Liver (tissue), 9 donors: ENCODE data around the gene ITFG1. TPM values are rescaled to one million over a fixed set of nuclear protein-coding genes. Genes with fewer than 3 reads are reported as not detected.

Source experiments
- DNase-seq: peaks from one replicate; pipeline ENCODE4 v3.0.0-alpha.2; 2017; ENCODE audit warnings: low spot score
- H3K27ac ChIP-seq, 2 donors: one replicate each; pipeline ENCODE4 v1.7.0; 2013; ENCODE audit warnings: inconsistent platforms in 2 of 2, low read length in 2 of 2, control low read depth in 1 of 2, low read depth in 1 of 2, mild to moderate bottlenecking in 1 of 2
- H3K27me3 ChIP-seq, 4 donors: one replicate each; pipeline versions ENCODE4 v1.6.1 to v1.7.0; 2013; ENCODE audit warnings: low read length in 3 of 4, inconsistent platforms in 1 of 4, mild to moderate bottlenecking in 1 of 4, moderate library complexity in 1 of 4; ENCODE audit not compliant: control insufficient read depth in 4 of 4, insufficient read depth in 4 of 4
- H3K36me3 ChIP-seq, 4 donors: one replicate each; pipeline versions ENCODE4 v1.6.1 to v1.7.0; 2013; ENCODE audit warnings: low read length in 3 of 4, mild to moderate bottlenecking in 3 of 4, low read depth in 1 of 4, moderate library complexity in 1 of 4; ENCODE audit not compliant: control insufficient read depth in 4 of 4, insufficient read depth in 3 of 4
- H3K4me1 ChIP-seq, 4 donors: one replicate each; pipeline versions ENCODE4 v1.6.1 to v1.7.0; 2013; ENCODE audit warnings: low read length in 3 of 4, mild to moderate bottlenecking in 3 of 4, moderate library complexity in 1 of 4; ENCODE audit not compliant: control insufficient read depth in 4 of 4, insufficient read depth in 4 of 4
- H3K4me3 ChIP-seq, 3 donors: one replicate each; pipeline versions ENCODE4 v1.6.1 to v1.7.0; 2013; ENCODE audit warnings: low read length in 3 of 3, control low read depth in 1 of 3, low read depth in 1 of 3, mild to moderate bottlenecking in 1 of 3
- H3K9ac ChIP-seq, 2 donors: one replicate each; pipeline ENCODE4 v1.7.0; 2013; ENCODE audit warnings: low read length in 2 of 2, mild to moderate bottlenecking in 2 of 2, moderate library complexity in 2 of 2, control low read depth in 1 of 2, low read depth in 1 of 2
- H3K9me3 ChIP-seq, 4 donors: one replicate each; pipeline versions ENCODE4 v1.6.1 to v1.7.0; 2013; ENCODE audit warnings: low read length in 3 of 4; ENCODE audit not compliant: control insufficient read depth in 4 of 4
- ATF3 ChIP-seq: IDR thresholded peaks from 2 replicates; pipeline ENCODE4 v1.6.1; 2016; ENCODE audit warnings: antibody characterized with exemption
- CTCF ChIP-seq: fragments of 150-350 bp; IDR thresholded peaks from 2 replicates; pipeline ENCODE4 v1.5.1; 2017; ENCODE audit warnings: improper control_type of control experiment, low read depth, low read length; ENCODE audit not compliant: missing input control
- EGR1 ChIP-seq, 2 donors: IDR thresholded peaks; 2 replicates each; pipeline ENCODE4 v1.6.1; 2016 to 2018; ENCODE audit warnings: antibody characterized with exemption in 2 of 2, low read depth in 2 of 2
- FOXA1 ChIP-seq: IDR thresholded peaks from 2 replicates; pipeline ENCODE4 v1.6.1; 2016; ENCODE audit warnings: antibody characterized with exemption
- FOXA2 ChIP-seq: IDR thresholded peaks from 2 replicates; pipeline ENCODE4 v1.6.1; 2016; ENCODE audit warnings: antibody characterized with exemption
- GABPA ChIP-seq, 2 donors: IDR thresholded peaks in 1 of 2; conservative IDR thresholded peaks in 1 of 2; 2 replicates each; pipeline ENCODE4 v1.6.1; 2016; ENCODE audit warnings: antibody characterized with exemption in 2 of 2, mild to moderate bottlenecking in 1 of 2, moderate library complexity in 1 of 2
- HNF4A ChIP-seq, 2 donors: conservative IDR thresholded peaks; 2 replicates each; pipeline ENCODE4 v1.6.1; 2016; ENCODE audit warnings: antibody characterized with exemption in 2 of 2, mild to moderate bottlenecking in 2 of 2
- HNF4G ChIP-seq: IDR thresholded peaks from 2 replicates; pipeline ENCODE4 v1.6.1; 2016; ENCODE audit warnings: antibody characterized with exemption
- JUND ChIP-seq, 2 donors: IDR thresholded peaks; 2 replicates each; pipeline ENCODE4 v1.6.1; 2016; ENCODE audit warnings: antibody characterized with exemption in 2 of 2
- MAX ChIP-seq: IDR thresholded peaks from 2 replicates; pipeline ENCODE4 v1.6.1; 2016; ENCODE audit warnings: antibody characterized with exemption
- NR2F2 ChIP-seq: IDR thresholded peaks from 2 replicates; pipeline ENCODE4 v1.6.1; 2016; ENCODE audit warnings: antibody characterized with exemption
- RAD21 ChIP-seq, 2 donors: IDR thresholded peaks; 2 replicates each; pipeline ENCODE4 v1.6.1; 2016; ENCODE audit warnings: antibody characterized with exemption in 2 of 2, mild to moderate bottlenecking in 2 of 2
- REST ChIP-seq: IDR thresholded peaks from 2 replicates; pipeline ENCODE4 v1.6.1; 2016; ENCODE audit warnings: antibody characterized with exemption, mild to moderate bottlenecking
- RXRA ChIP-seq, 2 donors: IDR thresholded peaks; 2 replicates each; pipeline ENCODE4 v1.6.1; 2017 to 2018; ENCODE audit warnings: antibody characterized with exemption in 2 of 2, mild to moderate bottlenecking in 1 of 2
- SP1 ChIP-seq: IDR thresholded peaks from 2 replicates; pipeline ENCODE4 v1.6.1; 2018; ENCODE audit warnings: antibody characterized with exemption, mild to moderate bottlenecking
- TAF1 ChIP-seq: conservative IDR thresholded peaks from 2 replicates; pipeline ENCODE4 v1.6.1; 2016; ENCODE audit warnings: antibody characterized with exemption, mild to moderate bottlenecking
- YY1 ChIP-seq: IDR thresholded peaks from 2 replicates; pipeline ENCODE4 v1.6.1; 2016; ENCODE audit warnings: antibody characterized with exemption, mild to moderate bottlenecking
- ZBTB33 ChIP-seq: IDR thresholded peaks from 2 replicates; pipeline ENCODE4 v1.6.1; 2016; ENCODE audit warnings: antibody characterized with exemption
- WGBS: extraction: QIAGEN DNeasy Blood & Tissue Kit; methylation state at CpG from one replicate; pipeline ENCODE4 v1.1.7; 2013; 5-methylcytosine and 5-hydroxymethylcytosine counted together
- polyA plus RNA-seq, 2 donors: library from polyadenylated mRNA; stranded (reverse) in 1 of 2; unstranded in 1 of 2; fragments of 200-250 nt in 1 of 2; fragments of >200 nt in 1 of 2; fragmentation: Nextera tagmentation in 1 of 2; extraction: Ambion mirVana in 1 of 2; gene quantifications; one replicate each; pipeline versions ENCODE4 v1.2.1 to v1.2.3, GENCODE V29; 2013 to 2015
- total RNA-seq, 2 donors: library from RNA; depleted of rRNA; stranded (reverse); fragments of >200 nt; gene quantifications; one replicate each; pipeline ENCODE4 v1.2.3, GENCODE V29; 2014
- donor health status: healthy.
- donor health status: healthy.
- donor health status: healthy.
- donor health status: healthy.
- donor health status: healthy.

Gene ITFG1
- total and polyA plus RNA-seq, 4 donors, result 31.1 to 51.0 (median 36.5) TPM

- H3K9ac ChIP-seq, result no peak overlapping the region
- 88% methylated on average over 2 of the region's 2 CpGs for WGBS
Measured at GRCh38 chr16:47366228-47366627, 94.6 kb downstream of the ITFG1 start.

GRCh38 chr16:47363761-47364160, 97.1 kb downstream of the ITFG1 start:
- Histone ChIP-seq H3K27ac (no peak overlapping the region), H3K4me3 (no peak overlapping the region), H3K27me3 (no peaks in the 10 kb centered on the region), H3K4me1 (no peaks in the 10 kb centered on the region), H3K9me3 (no peaks in the 10 kb centered on the region), H3K36me3 (peaks cover 0 to 5% (median 0%) of the 10 kb centered on the region in 4 donors), H3K9ac (no peak overlapping the region)
- no peak for DNase-seq
- TF ChIP-seq RXRA (IDR thresholded peaks at IDR 0.05) (no peak), JUND (IDR thresholded peaks at IDR 0.05) (no peak), SP1 (no peak), MAX (no peak), ATF3 (no peak), CTCF (no peak)
- WGBS, result 86% methylated on average over 1 of the region's 1 CpG

More at GRCh38 chr16:47366228-47366627, 94.6 kb downstream of the ITFG1 start:
- no peaks in the 10 kb centered on the region for H3K27me3 ChIP-seq
- H3K4me1 ChIP-seq, result no peaks in the 10 kb centered on the region
- no peak overlapping the region for H3K27ac ChIP-seq
- no peak for TF ChIP-seq SP1
- TF ChIP-seq HNF4G, result no peak
- no peak for TF ChIP-seq NR2F2
- no peak overlapping the region for H3K4me3 ChIP-seq
- H3K36me3 ChIP-seq, result peaks cover 0 to 5% (median 0%) of the 10 kb centered on the region in 4 donors
- peaks cover 0 to 3% (median 0%) of the 10 kb centered on the region in 4 donors for H3K9me3 ChIP-seq
- DNase-seq, result no peak

- Histone ChIP-seq H3K9me3 (no peaks in the 10 kb centered on the region), H3K4me3 (no peak overlapping the region), H3K36me3 (peaks cover 0 to 4% (median 0%) of the 10 kb centered on the region in 4 donors), H3K27me3 (no peaks in the 10 kb centered on the region), H3K9ac (no peak overlapping the region), H3K27ac (no peak overlapping the region), H3K4me1 (no peaks in the 10 kb centered on the region)
- WGBS, result 95% methylated on average over 2 of the region's 2 CpGs
- DNase-seq, result no peak
- no peak for TF ChIP-seq REST
- TF ChIP-seq JUND (IDR thresholded peaks at IDR 0.05), result no peak
- TF ChIP-seq YY1, result no peak
- TF ChIP-seq HNF4A (conservative IDR thresholded peaks at IDR 0.05), result no peak
- TF ChIP-seq ZBTB33, result no peak
- TF ChIP-seq HNF4G, result no peak
- TF ChIP-seq SP1, result no peak
- TF ChIP-seq FOXA1, result no peak
- TF ChIP-seq EGR1 (IDR thresholded peaks at IDR 0.05; ENCODE audit: low read depth in 2 of 2), result no peak
- no peak for TF ChIP-seq FOXA2
- no peak for TF ChIP-seq GABPA (IDR thresholded peaks at IDR 0.05 in 1 of 2, conservative IDR thresholded peaks at IDR 0.05 in 1 of 2)
- TF ChIP-seq RAD21 (IDR thresholded peaks at IDR 0.05), result no peak
- no peak for TF ChIP-seq MAX
- no peak for TF ChIP-seq CTCF
- TF ChIP-seq TAF1, result no peak
- no peak for TF ChIP-seq NR2F2
- no peak for TF ChIP-seq RXRA (IDR thresholded peaks at IDR 0.05)
Measured at GRCh38 chr16:47359478-47359877, 101.4 kb downstream of the ITFG1 start.
